Endodermal cell (in vitro differentiated cells): ENCODE results near the gene KRT6B. TPM values are rescaled to one million over a fixed set of nuclear protein-coding genes. Genes with fewer than 3 reads are reported as not detected.
"Not testable (repeated sequence)": the region's sequence is repeated elsewhere in the genome, so short reads cannot be mapped to it uniquely, and the experiment has no call there.

Source experiments
- DNase-seq: peaks from one replicate; pipeline ENCODE4 v3.0.0-alpha.2; 2017
- H3K27ac ChIP-seq: 2 replicates; pipeline ENCODE4 v1.5.1; 2013; ENCODE audit warnings: mild to moderate bottlenecking, low read depth, low read length, moderate library complexity
- H3K27me3 ChIP-seq: 2 replicates; pipeline ENCODE4 v1.6.1; 2013; ENCODE audit warnings: mild to moderate bottlenecking, low read length, moderate library complexity; ENCODE audit not compliant: insufficient read depth, control insufficient read depth, poor library complexity, severe bottlenecking
- H3K36me3 ChIP-seq: 2 replicates; pipeline ENCODE4 v1.7.0; 2013; ENCODE audit warnings: mild to moderate bottlenecking, low read length, moderate library complexity; ENCODE audit not compliant: control insufficient read depth, insufficient read depth
- H3K4me1 ChIP-seq: one replicate; pipeline ENCODE4 v1.7.0; 2013; ENCODE audit warnings: low read length; ENCODE audit not compliant: control insufficient read depth, insufficient read depth
- H3K4me3 ChIP-seq: 2 replicates; pipeline ENCODE4 v1.5.1; 2013; ENCODE audit warnings: mild to moderate bottlenecking, low read length, moderate library complexity
- H3K9ac ChIP-seq: 2 replicates; pipeline ENCODE4 v1.6.1; 2013; ENCODE audit warnings: mild to moderate bottlenecking, low read length, moderate library complexity; ENCODE audit not compliant: poor library complexity, severe bottlenecking; ENCODE audit errors: extremely low read depth
- H3K9me3 ChIP-seq: 2 replicates; pipeline ENCODE4 v1.6.1; 2013; ENCODE audit warnings: mild to moderate bottlenecking, low read length, moderate library complexity; ENCODE audit not compliant: control insufficient read depth
- H3K27ac Mint-ChIP-seq: 2 replicates; pipeline ENCODE4 v1.8.0; 2020; ENCODE audit warnings: mixed read lengths
- H3K27me3 Mint-ChIP-seq: 2 replicates; pipeline ENCODE4 v1.8.0; 2021; ENCODE audit warnings: mild to moderate bottlenecking, mixed read lengths; ENCODE audit not compliant: insufficient read depth
- H3K36me3 Mint-ChIP-seq: 2 replicates; pipeline ENCODE4 v1.8.0; 2020; ENCODE audit warnings: low read depth, mixed read lengths
- H3K4me1 Mint-ChIP-seq: 2 replicates; pipeline ENCODE4 v1.8.0; 2020; ENCODE audit warnings: mixed read lengths
- H3K4me3 Mint-ChIP-seq: 2 replicates; pipeline ENCODE4 v1.8.0; 2020; ENCODE audit warnings: mild to moderate bottlenecking, moderate library complexity, mixed read lengths
- H3K9me3 Mint-ChIP-seq: 2 replicates; pipeline ENCODE4 v1.8.0; 2020; ENCODE audit warnings: mild to moderate bottlenecking, mixed read lengths
- CTCF ChIP-seq: fragments of 200-600 bp; sonication (generic); conservative IDR thresholded peaks from 2 replicates; pipeline ENCODE4 v1.5.0; 2021; ENCODE audit warnings: antibody characterized with exemption, mild to moderate bottlenecking
- WGBS, 2 experiments: methylation state at CpG; one replicate each; pipeline versions ENCODE4 v1.1.5 to v1.1.7; 2013; ENCODE audit warnings: missing lambda C conversion rate in 2 of 2, mixed read lengths in 1 of 2; ENCODE audit not compliant: insufficient coverage in 1 of 2, insufficient read length in 1 of 2; 5-methylcytosine and 5-hydroxymethylcytosine counted together
- total RNA-seq, 2 donors: library from RNA; stranded (reverse); fragmentation: NEBNext Ultra II Directional in 1 of 2; extraction: Animal tissue kit (Norgen Biotek cat#: 25700) in 1 of 2; gene quantifications; 2 replicates in 1 of 2; 3 replicates in 1 of 2; pipeline ENCODE4 v1.2.1, GENCODE V29; 2021

The KRT6B gene
- total RNA-seq, 2 donors from 2014 or later = not detected

GRCh38 chr12:52413782-52414345, 38.1 kb downstream of the KRT6B start:
- Mint-ChIP-seq H3K36me3 (no peaks in the 10 kb centered on the region), H3K27me3 (peaks cover 7% of the 10 kb centered on the region), H3K27ac (no peak overlapping the region), H3K9me3 (peaks cover 3% of the 10 kb centered on the region), H3K4me3 (no peak overlapping the region), H3K4me1 (peaks cover 8% of the 10 kb centered on the region)
- Histone ChIP-seq H3K9me3 (no peaks in the 10 kb centered on the region), H3K4me3 (no peak overlapping the region), H3K27ac (no peak overlapping the region), H3K4me1 (no peaks in the 10 kb centered on the region), H3K27me3 (no peaks in the 10 kb centered on the region), H3K36me3 (no peaks in the 10 kb centered on the region), H3K9ac (no peak overlapping the region)
- whole genome bisulfite sequencing, 2 experiments = 87 to 89% methylated on average over 5 to 8 of the region's 8 CpGs
- TF ChIP-seq CTCF = peak; percentile 67
- DNase-seq = peak; percentile 83

GRCh38 chr12:52413202-52413601, 38.7 kb downstream of the KRT6B start:
- no peak overlapping the region for H3K27ac Mint-ChIP-seq
- Histone ChIP-seq H3K27ac (no peak overlapping the region), H3K4me3 (no peak overlapping the region), H3K36me3 (no peaks in the 10 kb centered on the region), H3K4me1 (no peaks in the 10 kb centered on the region), H3K9me3 (no peaks in the 10 kb centered on the region), H3K27me3 (no peaks in the 10 kb centered on the region), H3K9ac (no peak overlapping the region)
- TF ChIP-seq CTCF = no peak
- H3K4me3 Mint-ChIP-seq = no peak overlapping the region
- peaks cover 8% of the 10 kb centered on the region for H3K4me1 Mint-ChIP-seq
- no peaks in the 10 kb centered on the region for H3K36me3 Mint-ChIP-seq
- DNase-seq = no peak
- H3K27me3 Mint-ChIP-seq = peaks cover 12% of the 10 kb centered on the region
- 85 to 100% methylated on average over 2 to 4 of the region's 4 CpGs for WGBS, 2 experiments
- H3K9me3 Mint-ChIP-seq = peaks cover 8% of the 10 kb centered on the region

- H3K27me3 Mint-ChIP-seq = peaks cover 13% of the 10 kb centered on the region
- no peaks in the 10 kb centered on the region for H3K36me3 ChIP-seq
- H3K36me3 Mint-ChIP-seq = no peaks in the 10 kb centered on the region
- H3K27me3 ChIP-seq = no peaks in the 10 kb centered on the region
- TF ChIP-seq CTCF = no peak
- H3K9me3 Mint-ChIP-seq = peaks cover 14% of the 10 kb centered on the region
- H3K4me1 ChIP-seq = no peaks in the 10 kb centered on the region
- H3K9ac ChIP-seq = no peak overlapping the region
- no peak for DNase-seq
- H3K27ac ChIP-seq = no peak overlapping the region
- no peak overlapping the region for H3K4me3 ChIP-seq
- H3K27ac Mint-ChIP-seq = no peak overlapping the region
- peaks cover 8% of the 10 kb centered on the region for H3K4me1 Mint-ChIP-seq
- no peak overlapping the region for H3K4me3 Mint-ChIP-seq
- no peaks in the 10 kb centered on the region for H3K9me3 ChIP-seq
- 94 to 97% methylated on average over 2 to 10 of the region's 10 CpGs for WGBS, 2 experiments
Observed at GRCh38 chr12:52411815-52412214, 40.1 kb downstream of the KRT6B start.

DNA sequence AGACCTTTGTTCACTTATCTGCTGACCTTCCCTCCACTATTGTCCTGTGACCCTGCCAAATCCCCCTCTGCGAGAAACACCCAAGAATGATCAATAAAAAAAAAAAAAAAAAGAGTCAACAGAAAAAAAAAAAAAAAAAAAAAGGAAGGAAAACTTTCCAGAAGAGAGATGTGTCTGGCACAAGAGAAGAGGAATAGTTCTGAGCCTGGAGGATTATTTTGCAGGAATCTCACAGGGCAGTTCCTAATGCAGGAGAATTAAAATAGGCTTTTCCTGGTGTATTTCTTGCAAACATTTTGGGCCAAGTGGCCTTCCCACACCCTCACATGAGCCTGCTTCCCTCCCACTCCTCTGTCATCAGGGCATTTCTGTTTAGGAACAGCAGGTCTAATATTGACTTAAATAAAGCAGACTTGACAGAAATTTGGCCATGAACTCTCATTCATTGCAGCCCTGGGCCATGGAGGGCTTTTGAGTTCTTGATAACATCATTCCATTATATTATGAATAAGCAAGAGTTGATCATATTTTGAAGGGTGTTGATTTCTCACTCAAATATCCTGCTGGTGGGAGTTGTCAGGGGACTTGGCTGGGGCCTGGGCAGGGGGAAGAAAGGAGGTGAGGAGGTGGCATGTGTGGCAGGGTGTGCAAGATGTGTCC, 41.2 kb downstream of the KRT6B start:
- H3K36me3 ChIP-seq, DNase-seq: not testable (repeated sequence)
- no CpG with 5 or more reads among the region's 1 CpG for WGBS, 2 experiments

More for the DNA sequence above, 41.2 kb downstream of the KRT6B start:
- not testable (repeated sequence) for H3K9ac ChIP-seq, H3K9me3 ChIP-seq, H3K4me1 Mint-ChIP-seq, H3K27ac ChIP-seq, H3K4me3 Mint-ChIP-seq, H3K27me3 ChIP-seq, H3K4me3 ChIP-seq, H3K36me3 Mint-ChIP-seq, H3K4me1 ChIP-seq
- peak overlapping the region; percentile 8 for H3K27ac Mint-ChIP-seq
- H3K9me3 Mint-ChIP-seq = peaks cover 14% of the 10 kb centered on the region
- peaks cover 13% of the 10 kb centered on the region for H3K27me3 Mint-ChIP-seq
